Measurements from ENCODE around the gene DCAKD.
A peak's percentile ranks its signal among the peaks of the same experiment; 100 is the strongest.
"Not testable (repeated sequence)": the region's sequence is repeated elsewhere in the genome, so short reads cannot be mapped to it uniquely, and the experiment has no call there.

Gene DCAKD

DNA sequence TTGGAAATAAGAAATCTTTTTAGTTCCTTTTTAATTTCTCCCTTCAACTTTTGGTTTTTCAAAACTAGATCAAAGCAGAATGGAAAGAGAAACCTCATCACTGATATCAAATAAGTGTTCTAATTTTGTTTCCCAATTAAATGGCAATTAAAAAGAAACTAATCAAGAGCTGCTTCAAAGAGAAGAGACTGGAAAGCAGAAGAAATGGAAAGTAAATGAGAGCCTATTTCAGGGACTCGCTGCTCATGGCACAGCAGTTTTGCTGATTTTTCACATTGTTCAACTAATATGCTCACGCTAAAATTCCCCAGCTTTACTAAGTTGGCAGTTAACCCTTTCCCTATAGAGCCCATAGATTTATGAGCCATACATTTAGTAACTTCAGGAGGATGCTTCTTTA, 16.2 kb upstream of the DCAKD start:
- DNase-seq (ENCODE audit: low spot score) = no peak

GRCh38 chr17:45063198-45063597, 11.8 kb upstream of the DCAKD start:
- peak; percentile 53 for DNase-seq (ENCODE audit: low spot score)

DNA sequence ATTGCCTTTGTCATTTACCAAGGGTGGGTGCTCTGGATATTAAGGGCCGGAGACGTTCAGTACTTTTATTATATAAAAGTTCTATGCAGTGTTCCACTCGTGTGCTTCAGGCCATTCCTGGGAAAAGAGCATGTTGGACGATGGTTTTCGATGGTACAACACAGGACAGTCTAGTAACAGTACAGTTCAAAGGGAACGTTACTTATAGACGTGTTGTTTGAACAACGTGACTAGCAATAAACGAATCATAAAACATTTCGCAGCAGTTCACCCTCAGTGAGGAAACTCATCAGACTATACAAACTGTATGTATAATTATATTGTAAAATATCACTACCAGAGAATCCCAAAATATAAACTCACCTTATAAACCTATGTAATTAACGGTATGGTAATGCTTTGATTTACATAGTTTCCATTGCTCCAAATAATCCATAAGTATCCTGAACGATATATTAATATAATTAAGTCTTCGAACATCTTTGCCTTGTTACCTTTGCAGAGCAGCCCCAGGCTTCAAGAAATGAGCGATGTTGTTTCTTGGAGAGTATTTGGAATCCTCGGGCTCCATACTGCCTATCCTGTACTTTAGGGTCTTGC, 10.3 kb upstream of the DCAKD start:
- no peak for DNase-seq (ENCODE audit: low spot score)

GRCh38 chr17:45060797-45061605, 9.6 kb upstream of the DCAKD start, which contains the start of gene NMT1:
Gene NMT1, plus strand, starts transcription at chr17:45061317. Its CDS starts 13 bp downstream, at chr17:45061330.
- DNase-seq (ENCODE audit: low spot score) = peak; percentile 100

GRCh38 chr17:45060382-45060796, 9.0 kb upstream of the DCAKD start:
- DNase-seq (ENCODE audit: low spot score) = no peak

- peak; percentile 54 for DNase-seq (ENCODE audit: low spot score)
Observed at GRCh38 chr17:45052052-45052772, 780 bp upstream of the DCAKD start.

DNA sequence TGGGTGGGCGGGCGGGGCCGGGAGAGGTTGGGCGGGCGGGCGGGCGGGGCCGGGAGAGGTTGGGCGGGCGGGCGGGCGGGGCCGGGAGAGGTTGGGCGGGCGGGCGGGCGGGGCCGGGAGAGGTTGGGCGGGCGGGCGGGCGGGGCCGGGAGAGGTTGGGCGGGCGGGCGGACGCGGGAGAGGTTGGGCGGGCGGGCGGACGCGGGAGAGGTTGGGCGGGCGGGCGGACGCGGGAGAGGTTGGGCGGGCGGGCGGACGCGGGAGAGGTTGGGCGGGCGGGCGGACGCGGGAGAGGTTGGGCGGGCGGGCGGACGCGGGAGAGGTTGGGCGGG, 254 bp upstream of the DCAKD start:
- DNase-seq (ENCODE audit: low spot score) = not testable (repeated sequence)

GRCh38 chr17:45050481-45051059, 862 bp downstream of the DCAKD start:
- peak; percentile 58 for DNase-seq (ENCODE audit: low spot score)

DNA sequence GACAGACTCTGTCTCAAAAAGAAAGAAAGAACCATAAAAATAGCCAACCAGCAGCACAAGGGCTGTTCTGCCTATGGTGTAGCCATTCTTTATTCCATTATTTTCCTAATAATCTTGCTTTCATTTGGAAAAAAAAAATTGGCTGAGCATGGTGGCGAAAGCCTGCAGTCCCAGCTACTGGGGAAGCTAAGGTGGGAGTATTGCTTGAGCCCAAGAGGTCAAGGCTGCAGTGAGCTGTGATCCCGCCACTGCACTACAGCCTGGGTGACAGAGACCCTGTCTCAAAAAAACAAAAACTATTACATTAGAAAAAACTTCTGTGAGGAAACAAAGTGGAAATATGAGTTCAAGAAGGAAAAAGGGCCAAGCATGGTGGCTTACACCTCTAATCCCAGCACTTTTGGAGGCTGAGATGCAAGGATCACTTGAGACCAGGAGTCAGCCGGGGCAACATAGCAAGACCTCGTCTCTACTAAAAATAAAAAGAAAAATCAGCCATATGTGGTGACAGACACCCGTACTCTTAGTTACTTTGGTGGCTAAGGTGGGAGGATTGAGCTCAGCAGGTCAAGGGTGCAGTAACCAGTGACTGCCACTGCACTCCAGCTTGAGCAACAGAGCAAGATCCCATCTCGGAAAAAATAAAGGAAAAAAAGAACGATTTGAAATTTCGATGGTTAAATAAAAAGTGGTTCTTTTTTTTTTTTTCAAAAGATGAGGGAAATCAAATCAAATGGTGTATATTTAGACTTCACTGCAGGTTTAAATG, 2.5 kb downstream of the DCAKD start:
- DNase-seq (ENCODE audit: low spot score) = peak; percentile 32

- DNase-seq (ENCODE audit: low spot score) = no peak
Observed at GRCh38 chr17:45046537-45047125, 4.8 kb downstream of the DCAKD start.

DNA sequence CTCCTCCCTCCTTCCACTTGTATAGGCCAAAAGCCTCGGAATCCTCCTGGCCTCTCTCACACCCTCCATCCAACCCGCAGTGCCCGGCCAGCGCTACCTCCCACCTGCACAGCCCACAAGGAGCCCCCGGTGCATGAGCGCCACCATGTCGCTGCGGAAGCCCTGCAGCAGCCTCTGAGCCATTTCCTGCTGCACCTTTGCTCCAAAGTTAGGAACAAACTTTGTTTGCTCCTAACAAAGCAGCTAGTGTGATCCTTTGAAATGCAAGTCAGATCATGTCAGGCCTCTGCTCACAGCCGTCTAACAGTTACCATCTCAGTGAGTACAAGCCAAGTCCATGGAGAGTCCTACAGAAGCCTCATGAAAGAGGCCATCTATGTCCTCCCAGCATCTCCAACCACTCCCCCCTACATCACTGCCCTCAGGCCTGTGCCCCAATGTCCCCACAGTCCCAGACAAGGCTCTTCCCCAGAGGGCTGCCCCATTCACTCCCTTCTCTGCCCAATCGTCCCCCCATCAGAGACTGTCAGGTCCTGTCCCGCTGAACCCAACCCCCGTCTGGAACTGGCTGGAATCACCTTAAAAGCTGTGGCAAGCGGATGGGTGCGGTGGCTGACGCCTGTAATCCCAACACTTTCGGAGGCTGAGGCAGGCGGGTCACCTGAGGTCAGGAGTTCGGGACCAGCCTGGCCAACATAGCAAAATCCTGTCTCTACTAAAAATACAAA, 7.5 kb downstream of the DCAKD start:
- DNase-seq (ENCODE audit: low spot score) = no peak

- no peak for DNase-seq (ENCODE audit: low spot score)
Observed at GRCh38 chr17:45042346-45043120, 8.9 kb downstream of the DCAKD start.

DNA sequence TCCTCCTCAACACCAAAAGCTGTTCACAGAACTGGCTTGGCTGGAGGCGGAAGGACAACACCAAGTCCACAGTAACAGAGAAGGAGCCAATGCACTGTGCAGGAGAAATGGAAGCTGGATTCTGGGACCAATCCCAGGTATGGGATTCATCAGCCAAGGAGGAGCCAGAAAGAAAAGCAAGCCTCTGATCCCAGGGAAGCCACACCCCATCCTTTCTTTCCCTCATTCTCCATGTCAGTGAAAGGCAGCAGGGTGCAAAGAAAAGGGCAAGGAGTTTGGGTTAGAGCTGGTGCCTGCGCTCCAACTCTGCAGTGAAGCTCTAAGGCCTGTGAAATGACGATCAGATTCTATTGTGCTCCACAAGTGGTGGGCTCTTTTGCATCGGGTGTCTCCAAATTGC, 11.0 kb downstream of the DCAKD start:
- no peak for DNase-seq (ENCODE audit: low spot score)

GRCh38 chr17:45038728-45039634, 12.5 kb downstream of the DCAKD start:
- no peak for DNase-seq (ENCODE audit: low spot score)

DNA sequence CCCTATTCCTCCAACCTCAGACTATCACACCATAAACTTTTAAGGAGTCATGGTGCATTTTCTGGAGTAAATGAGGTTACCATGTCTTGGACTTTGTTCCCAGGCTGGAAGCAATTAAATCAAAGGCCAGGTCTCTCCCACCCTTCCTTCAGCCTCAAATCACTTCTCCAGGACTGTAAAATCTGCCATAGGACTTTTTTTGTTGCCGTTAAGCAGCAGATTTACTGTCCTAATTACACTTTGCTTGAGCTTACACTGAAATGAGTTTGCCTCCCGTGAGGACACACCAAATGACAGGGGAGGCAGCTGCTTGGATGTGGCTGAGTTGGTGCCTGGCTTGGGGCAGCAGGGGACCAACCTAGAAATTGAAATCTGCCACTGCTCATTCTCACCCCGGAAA, 14.7 kb downstream of the DCAKD start:
- DNase-seq (ENCODE audit: low spot score) = no peak

DNA sequence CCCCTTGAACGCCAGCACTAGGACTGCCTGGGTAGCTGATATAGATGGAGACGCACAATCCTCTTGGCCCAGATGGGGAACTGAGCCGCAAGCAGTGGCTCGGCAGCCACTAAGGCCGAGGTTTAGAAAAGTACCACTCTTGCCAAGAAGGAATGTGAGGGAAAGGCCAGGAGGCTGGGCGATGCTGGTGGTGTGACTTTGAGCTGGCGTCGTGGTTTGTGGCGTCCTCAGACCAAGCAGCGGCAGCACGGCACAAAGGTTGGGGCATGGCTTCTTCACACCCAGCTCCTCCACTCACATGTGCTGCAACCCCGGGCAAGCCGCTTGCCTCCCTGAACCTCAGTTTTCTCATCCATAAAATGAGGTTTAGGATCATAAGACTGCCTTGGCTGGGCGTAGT, 15.6 kb downstream of the DCAKD start:
- no peak for DNase-seq (ENCODE audit: low spot score)

- no peak for DNase-seq (ENCODE audit: low spot score)
Observed at GRCh38 chr17:45034599-45034998, 16.8 kb downstream of the DCAKD start.

- DNase-seq (ENCODE audit: low spot score) = no peak
Observed at GRCh38 chr17:45032174-45032541, 19.3 kb downstream of the DCAKD start.
